HT-29 (cell line): ENCODE results near the gene KIF26B. TPM values are rescaled to one million over a fixed set of nuclear protein-coding genes. Genes with fewer than 3 reads are reported as not detected.

Experiments
- DNase-seq: peaks from one replicate; pipeline ENCODE4 v3.0.0-alpha.2; 2015; ENCODE audit warnings: low spot score
- total RNA-seq: library from RNA; depleted of rRNA; stranded (reverse); fragments of >200 nt; shearing (Covaris generic); gene quantifications from 2 replicates; pipeline ENCODE4 v1.2.3, GENCODE V29; 2014

The KIF26B gene
- total RNA-seq, 1 experiment from 2014 or later, result 0.74 TPM

DNA sequence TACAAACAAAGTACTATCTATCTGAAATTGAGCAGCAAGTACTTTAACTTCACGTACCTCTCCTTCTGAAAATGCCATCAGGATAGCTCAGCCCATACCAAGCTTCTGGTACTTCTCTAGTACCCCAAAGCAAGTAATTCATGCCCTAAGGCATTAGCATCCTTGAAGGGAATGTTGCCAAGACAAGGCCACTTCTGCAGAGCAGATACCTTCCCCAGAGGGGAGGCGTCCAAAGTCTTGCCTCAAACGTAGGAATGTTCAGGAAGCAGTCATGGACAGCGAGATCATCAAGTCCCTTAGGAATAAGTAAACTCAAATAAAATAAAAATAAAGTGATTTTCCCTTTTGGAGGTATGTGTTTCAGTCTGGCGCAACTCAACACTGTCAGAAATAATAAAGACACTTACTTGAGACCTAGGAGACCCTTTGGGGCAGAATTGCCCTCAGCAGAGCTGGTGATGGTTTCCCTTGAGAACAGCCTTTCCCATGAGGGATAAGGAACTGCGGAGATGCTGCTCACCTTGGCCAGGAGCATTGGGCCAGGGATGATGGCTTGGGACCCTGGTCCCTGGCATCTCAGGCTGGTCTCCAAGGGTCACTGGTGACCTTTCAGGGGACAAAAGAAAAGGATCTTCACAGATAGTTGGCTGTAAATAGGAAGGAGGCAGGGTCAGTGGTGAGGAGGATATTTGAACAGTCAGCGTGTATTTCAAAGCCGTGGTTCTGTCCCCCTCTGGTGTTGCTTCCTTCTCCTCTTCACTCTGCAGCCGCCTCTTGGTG, 522.9 kb downstream of the KIF26B start:
- no peak for DNase-seq

DNA sequence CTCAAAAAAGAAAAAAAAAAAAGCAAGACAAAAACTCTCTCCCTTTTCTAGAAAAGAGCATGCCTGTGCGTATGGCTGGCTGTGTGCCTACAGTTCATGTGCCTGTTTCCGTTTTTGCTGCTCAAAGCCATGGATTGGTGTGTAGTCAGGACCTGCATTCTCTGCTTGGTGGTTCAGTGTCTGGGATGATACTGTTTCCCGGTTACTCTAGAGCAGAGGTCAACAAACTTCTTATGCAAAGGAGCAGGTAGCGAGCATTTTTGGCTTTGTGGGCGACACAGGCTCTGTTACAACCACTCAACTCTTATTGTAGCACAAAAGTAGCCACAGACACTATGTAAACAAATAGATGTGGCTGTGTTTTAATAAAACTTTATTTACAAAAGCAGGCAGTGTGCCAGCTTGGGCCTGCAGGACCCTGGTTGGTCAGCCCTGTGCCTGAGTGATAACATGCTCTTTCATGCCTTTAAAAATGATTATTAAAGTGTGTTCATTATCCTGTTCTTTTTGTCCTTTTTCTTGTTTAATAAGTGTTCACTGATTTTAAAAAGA, 524.2 kb downstream of the KIF26B start:
- DNase-seq, result no peak

GRCh38 chr1:245679821-245680780, 525.3 kb downstream of the KIF26B start:
- DNase-seq, result no peak

DNA sequence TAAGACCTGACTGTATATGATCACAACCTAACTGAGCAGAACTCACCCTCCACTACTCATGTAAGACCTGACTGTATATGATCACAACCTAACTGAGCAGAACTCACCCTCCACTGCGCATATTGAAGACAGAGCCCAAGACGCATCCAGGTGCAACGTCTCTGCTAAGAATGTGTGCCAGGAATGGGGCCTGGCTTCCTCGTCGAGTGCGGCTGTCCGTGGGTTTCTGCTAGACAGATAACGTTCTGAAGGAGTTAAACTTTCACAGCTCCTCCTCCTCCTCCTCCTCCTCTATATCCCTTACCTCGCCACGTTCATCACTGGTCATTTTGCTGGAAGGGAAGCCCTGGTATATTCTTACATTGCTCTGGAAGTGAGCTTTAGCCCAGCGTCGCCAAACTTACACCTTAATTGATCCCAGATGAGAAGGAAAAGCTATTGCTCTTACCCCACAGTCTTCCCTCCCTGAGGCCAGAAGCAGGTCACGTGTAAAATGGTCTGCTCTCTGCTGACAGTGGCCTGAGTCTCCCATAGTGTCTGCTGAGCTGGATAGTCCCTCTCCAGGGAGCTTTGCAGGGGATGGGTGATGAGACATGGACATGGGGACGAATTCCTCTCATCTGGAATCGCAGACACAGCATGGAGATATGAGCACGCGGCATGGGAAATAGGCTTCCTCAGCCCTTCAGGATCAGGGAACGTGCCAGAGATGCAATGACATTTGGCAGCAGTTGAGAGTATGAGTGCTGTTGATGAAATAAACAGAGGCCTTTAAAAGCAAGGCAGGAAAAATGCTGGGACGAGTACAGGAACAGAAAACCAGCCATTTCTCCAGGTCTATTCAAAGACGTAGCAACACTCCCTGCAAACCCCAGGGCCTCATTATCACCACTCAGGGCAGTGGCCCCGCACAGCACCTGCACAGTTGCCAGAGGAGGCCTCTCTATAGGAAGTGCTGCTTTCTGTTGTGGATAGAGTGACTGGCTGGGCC, 528.1 kb downstream of the KIF26B start:
- DNase-seq, result no peak

- DNase-seq, result no peak
Observed at GRCh38 chr1:245683676-245684075, 528.9 kb downstream of the KIF26B start.

- no peak for DNase-seq
Observed at GRCh38 chr1:245684166-245684565, 529.4 kb downstream of the KIF26B start.

GRCh38 chr1:245684571-245684970, 529.8 kb downstream of the KIF26B start:
- no peak for DNase-seq

GRCh38 chr1:245685111-245685810, 530.5 kb downstream of the KIF26B start:
- DNase-seq, result no peak

DNA sequence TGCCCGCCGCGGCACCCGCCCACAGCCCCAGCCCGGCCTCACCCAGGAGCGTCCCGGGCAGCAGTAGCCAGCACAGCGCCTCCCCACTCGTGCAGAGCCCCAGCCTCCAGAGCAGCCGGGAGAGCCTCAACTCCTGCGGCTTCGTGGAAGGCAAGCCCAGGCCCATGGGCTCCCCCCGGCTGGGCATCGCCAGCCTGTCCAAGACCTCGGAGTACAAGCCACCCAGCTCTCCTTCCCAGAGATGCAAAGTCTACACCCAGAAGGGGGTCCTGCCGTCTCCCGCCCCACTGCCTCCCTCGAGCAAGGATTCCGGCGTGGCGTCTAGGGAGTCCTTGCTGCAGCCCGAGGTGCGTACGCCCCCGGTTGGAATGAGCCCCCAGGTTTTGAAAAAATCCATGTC, 531.2 kb downstream of the KIF26B start:
- DNase-seq, result no peak

GRCh38 chr1:245686446-245687030, 531.8 kb downstream of the KIF26B start:
- no peak for DNase-seq

DNA sequence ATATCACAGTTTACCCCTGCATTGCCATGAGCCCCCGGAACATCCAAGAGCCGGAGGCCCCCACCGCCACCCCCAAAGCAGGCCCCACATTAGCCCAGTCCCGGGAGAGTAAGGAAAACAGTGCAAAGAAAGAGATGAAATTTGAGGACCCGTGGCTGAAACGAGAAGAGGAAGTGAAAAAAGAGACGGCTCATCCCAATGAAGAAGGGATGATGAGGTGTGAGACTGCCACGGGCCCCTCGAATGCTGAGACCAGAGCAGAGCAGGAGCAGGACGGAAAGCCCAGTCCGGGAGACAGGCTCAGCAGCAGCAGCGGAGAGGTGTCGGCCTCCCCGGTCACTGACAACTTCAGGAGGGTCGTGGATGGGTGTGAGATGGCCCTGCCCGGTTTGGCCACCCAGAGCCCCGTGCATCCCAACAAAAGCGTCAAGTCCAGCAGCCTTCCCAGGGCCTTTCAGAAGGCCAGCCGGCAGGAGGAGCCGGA, 532.4 kb downstream of the KIF26B start:
- no peak for DNase-seq

DNA sequence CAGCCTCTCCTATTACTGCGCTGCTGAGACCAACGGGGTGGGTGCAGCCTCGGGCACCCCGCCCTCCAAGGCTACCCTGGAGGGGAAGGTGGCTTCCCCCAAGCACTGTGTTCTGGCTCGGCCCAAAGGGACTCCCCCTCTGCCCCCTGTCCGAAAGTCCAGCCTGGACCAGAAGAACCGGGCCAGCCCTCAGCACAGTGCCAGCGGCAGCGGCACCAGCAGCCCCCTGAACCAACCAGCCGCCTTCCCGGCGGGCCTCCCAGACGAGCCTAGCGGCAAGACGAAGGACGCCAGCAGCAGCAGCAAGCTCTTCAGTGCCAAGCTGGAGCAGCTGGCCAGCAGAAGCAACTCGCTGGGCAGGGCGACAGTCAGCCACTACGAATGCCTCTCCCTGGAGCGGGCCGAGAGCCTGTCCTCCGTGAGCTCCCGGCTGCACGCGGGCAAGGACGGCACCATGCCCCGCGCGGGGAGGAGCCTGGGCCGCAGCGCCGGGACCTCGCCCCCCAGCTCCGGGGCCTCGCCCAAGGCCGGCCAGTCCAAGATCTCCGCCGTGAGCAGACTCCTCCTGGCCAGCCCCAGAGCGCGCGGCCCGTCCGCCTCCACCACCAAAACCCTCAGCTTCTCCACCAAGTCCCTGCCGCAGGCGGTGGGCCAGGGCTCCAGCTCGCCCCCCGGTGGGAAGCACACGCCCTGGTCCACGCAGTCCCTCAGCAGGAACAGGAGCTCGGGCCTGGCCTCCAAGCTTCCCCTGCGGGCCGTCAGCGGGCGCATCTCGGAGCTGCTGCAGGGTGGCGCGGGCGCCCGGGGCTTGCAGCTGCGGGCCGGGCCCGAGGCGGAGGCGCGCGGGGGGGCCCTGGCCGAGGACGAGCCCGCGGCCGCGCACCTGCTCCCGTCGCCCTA, 533.1 kb downstream of the KIF26B start:
- DNase-seq, result no peak

DNA sequence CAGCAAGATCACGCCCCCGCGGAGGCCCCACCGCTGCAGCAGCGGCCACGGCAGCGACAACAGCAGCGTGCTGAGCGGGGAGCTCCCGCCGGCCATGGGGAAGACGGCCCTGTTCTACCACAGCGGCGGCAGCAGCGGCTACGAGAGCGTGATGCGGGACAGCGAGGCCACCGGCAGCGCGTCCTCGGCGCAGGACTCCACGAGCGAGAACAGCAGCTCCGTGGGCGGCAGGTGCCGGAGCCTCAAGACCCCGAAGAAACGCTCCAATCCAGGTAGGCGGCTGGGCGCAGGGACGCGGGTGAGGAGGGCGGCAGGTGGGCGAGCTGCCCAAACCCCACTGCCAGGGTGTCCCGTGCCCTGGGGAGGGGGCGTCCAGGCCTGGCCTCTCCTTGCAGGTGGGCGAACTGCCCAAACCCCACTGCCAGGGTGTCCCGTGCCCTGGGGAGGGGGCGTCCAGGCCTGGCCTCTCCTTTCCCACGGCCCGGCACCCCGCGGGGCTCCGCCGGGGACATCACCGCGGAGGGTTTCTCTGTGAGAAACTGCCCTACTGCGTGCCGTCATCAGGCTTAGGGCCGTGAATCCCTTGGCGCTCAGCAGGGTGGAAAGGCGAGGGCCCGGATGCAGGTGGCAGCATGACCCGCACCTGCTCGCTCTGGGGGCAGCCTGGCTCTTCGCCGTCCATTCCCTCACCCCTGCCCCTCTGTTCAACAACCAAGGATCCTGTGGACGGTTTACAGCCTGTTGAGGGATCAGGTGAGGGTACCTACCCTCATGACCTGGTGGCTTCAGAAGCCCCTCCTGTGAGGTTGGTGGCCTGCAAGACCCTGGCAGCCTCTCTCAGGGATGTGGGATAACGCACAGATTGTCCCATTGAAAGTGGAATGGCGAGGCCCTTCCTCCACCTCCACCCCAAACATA, 534.0 kb downstream of the KIF26B start:
- no peak for DNase-seq

DNA sequence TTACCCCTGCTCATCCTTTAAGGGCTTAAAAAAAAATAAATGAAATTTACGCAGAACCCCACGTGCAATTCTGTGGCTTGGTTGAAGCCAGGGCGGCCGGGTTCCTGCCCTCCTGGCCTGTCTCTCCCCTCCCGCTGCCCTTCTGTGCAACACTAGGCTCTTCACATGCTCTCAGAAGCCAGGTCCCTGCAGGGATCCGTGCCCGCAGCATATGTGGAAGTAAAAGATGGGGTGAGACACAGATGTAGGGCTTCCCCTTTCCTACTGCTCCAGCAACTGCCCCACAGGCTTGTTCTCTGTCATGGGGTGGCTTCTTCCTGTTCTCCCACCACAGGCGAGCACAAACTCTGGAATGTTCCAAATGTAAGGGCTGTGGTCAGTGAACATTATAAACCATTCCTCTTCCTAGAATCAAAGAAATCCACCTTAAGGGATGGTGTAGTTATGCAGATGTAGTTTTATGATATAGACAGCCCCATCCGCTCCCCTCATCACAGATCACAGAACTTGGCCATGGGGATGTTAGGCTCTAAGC, 535.4 kb downstream of the KIF26B start:
- no peak for DNase-seq

GRCh38 chr1:245690946-245691541, 536.3 kb downstream of the KIF26B start:
- no peak for DNase-seq

DNA sequence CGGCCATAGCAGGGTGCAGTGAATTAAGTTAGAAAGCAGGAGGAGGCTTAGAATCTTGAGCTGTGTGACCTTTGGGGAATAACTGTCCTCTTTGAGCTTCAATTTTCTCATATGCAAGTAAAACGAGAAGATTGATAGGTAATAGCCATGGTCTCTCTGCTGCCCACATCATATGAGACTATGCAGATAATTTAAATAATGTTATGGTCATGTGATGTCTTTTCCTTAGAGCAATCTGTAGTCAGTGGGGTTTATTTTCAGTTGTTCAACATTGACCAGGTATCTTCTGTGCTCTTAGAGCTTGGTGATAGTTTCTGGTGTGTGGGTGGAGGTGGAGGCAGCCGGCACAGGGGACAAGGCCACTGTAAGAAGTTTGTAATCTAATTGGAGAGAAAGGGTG, 537.1 kb downstream of the KIF26B start:
- no peak for DNase-seq

DNA sequence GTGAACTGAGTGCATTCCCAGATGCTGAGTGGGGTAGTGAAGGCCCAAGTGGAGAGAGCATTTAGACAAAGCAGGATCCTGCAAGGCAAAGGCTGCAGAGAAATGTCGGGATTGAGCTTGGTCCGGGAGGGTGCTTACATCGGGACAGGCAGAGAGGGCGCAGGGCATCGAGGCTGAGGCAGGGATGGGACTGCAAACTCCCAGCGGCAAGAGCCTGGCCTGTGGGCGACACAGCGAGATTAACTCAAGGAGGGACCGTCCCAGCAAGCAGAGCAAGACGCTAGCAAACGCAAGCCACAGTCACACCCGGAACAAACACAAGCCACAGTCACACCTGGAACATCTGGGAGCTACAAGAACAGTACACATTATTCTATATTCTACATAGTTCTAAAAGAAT, 537.5 kb downstream of the KIF26B start:
- no peak for DNase-seq
